Ecto neural progenitor cell (in vitro differentiated cells): ENCODE results near the gene SH3BGRL2.
"Not testable (repeated sequence)": the region's sequence is repeated elsewhere in the genome, so short reads cannot be mapped to it uniquely, and the experiment has no call there.

ENCODE experiments used
- DNase-seq: peaks from one replicate; pipeline ENCODE4 v3.0.0-alpha.2; 2018; ENCODE audit warnings: low spot score

The SH3BGRL2 gene

GRCh38 chr6:79745282-79745681 lies 114.2 kb downstream of the SH3BGRL2 start:
- DNase-seq: not testable (repeated sequence)

GRCh38 chr6:79746325-79746724 lies 115.2 kb downstream of the SH3BGRL2 start:
- not testable (repeated sequence) for DNase-seq

- DNase-seq: no peak
Measured at GRCh38 chr6:79750806-79751205, 119.7 kb downstream of the SH3BGRL2 start.
